ENCODE measurements around the gene MAN2B2. TPM values are rescaled to one million over a fixed set of nuclear protein-coding genes. Genes with fewer than 3 reads are reported as not detected.
A peak's percentile ranks its signal among the peaks of the same experiment; 100 is the strongest.

Gene MAN2B2
- total and polyA plus RNA-seq, 9 of the 15 experiments (the other 6 are each of a cell fraction or from before 2014, with no cell fraction given), result 0.21 to 8.8 (median 3.7) TPM

DNA sequence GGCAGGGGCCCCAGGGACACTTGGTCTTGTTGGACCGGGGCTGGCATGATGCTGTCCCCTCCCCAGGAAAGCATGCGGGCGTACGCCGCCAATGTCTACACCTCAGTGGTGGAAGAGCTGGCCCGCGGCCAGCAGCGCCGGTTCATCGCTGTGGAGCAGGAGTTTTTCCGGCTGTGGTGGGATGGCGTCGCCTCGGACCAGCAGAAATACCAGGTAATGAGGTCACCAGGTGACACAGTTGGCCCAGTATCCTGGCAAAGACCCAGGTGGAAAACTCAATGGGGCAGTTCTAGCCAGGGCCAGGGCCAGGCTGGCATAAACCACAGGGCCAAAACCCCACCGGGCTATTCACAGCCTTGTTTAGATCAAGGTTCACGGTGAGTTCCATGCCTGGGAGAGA is 1.5 kb downstream of the MAN2B2 start:
- no peaks in the 10 kb centered on the region for H3K9me3 ChIP-seq (replicated peaks; ENCODE audit: control insufficient read depth, insufficient read depth, low read depth, low read length)
- ChIA-PET CTCF (ENCODE audit: low intra/inter-chr PET ratio) (no interaction called here), POLR2A (interaction anchor here (0.6 to 1.5 kb wide), 4 partner anchors 34 to 545 kb away, joined by 3 read pairs; no protein-coding TSS in a partner anchor)
- no peak for TF ChIP-seq SIRT6 (IDR thresholded peaks at IDR 0.05; ENCODE audit: low read depth, low read length)
- no peak for TF ChIP-seq RFX7 (CRISPR knock-in tag; IDR thresholded peaks at IDR 0.05)
- 0 out of 2 replicates have a peak, but pooled peaks have one; percentile 13 for TF ChIP-seq NFIC (IDR thresholded peaks at IDR 0.05)
- TF ChIP-seq ZNF431 (CRISPR knock-in tag; IDR thresholded peaks at IDR 0.05), result no peak
- TF ChIP-seq RBFOX2 (IDR thresholded peaks at IDR 0.05; ENCODE audit: low read depth, low read length), result peak; percentile 34; the same call in 1 of the 2 replicates
- no peak for TF ChIP-seq ZNF395 (CRISPR knock-in tag; IDR thresholded peaks at IDR 0.05)
- no peak for TF ChIP-seq GTF2F1 (IDR thresholded peaks at IDR 0.05; ENCODE audit: low read depth, low read length)
- no peak for TF ChIP-seq ZNF146 (CRISPR knock-in tag; IDR thresholded peaks at IDR 0.05; ENCODE audit: unreplicated experiment)
- TF ChIP-seq ZNF133 (CRISPR knock-in tag; IDR thresholded peaks at IDR 0.05), result no peak
- in situ Hi-C loops (cut with MboI) (no loop called here), intact Hi-C loops (cut with micrococcal nuclease) (no loop called here)
- BruUV-seq (replicated peaks), result no TSS peak
- H3K4me1 ChIP-seq (replicated peaks in 1 of 2; ENCODE audit: control insufficient read depth in 2 of 2, insufficient read depth in 2 of 2, low read length in 2 of 2), result peaks cover 3 to 31% of the 10 kb centered on the region in 2 experiments; a peak in 4 of 5 replicates
- H3K79me2 ChIP-seq (ENCODE audit: control insufficient read depth, insufficient read depth, low read length), result peaks cover 5% of the 10 kb centered on the region; the same call in 1 of the 3 replicates
- peaks cover 17% of the 10 kb centered on the region; the same call in 2 of the 3 replicates for H3K36me3 ChIP-seq (ENCODE audit: control insufficient read depth, insufficient read depth, low read length)
- 91% methylated on average over 3 of the region's 16 CpGs for WGBS (ENCODE audit: insufficient coverage, low coverage, missing lambda C conversion rate)
- H3K4me3 ChIP-seq, result no peak overlapping the region
- H4K20me1 ChIP-seq (replicated peaks; ENCODE audit: control insufficient read depth, insufficient read depth, low read length), result no peaks in the 10 kb centered on the region
- no peak for DNase-seq (ENCODE audit: extremely low read depth in 1 of 4, low spot score in 3 of 4)
- no peak overlapping the region for H3K4me2 ChIP-seq (ENCODE audit: insufficient read depth, low read length)
- no peak for ATAC-seq
- H2AFZ ChIP-seq (ENCODE audit: low read depth, low read length), result no peak overlapping the region
- no peak overlapping the region for H3K27ac ChIP-seq (ENCODE audit: extremely low read depth, low read depth, low read length)
- FAIRE-seq, result no peak
- H3K9me1 ChIP-seq (ENCODE audit: control insufficient read depth, insufficient read depth, low read length), result no peaks in the 10 kb centered on the region
- peaks cover 0 to 10% of the 10 kb centered on the region in 2 experiments; a peak in 3 of 5 replicates for H3K27me3 ChIP-seq (ENCODE audit: control insufficient read depth in 2 of 2, insufficient read depth in 2 of 2, low read length in 2 of 2)
- H3K9ac ChIP-seq (ENCODE audit: insufficient read depth in 1 of 2, low read depth in 2 of 2, low read length in 2 of 2), result no peak overlapping the region

Data from K562 (cell line).